Measurements from ENCODE around the gene SPATS2L.

The SPATS2L gene

GRCh38 chr2:200302940-200303727, 3.4 kb upstream of the SPATS2L start:
- Histone ChIP-seq H3K4me1 (ENCODE audit: insufficient read depth, low read length) (peaks cover 14% of the 10 kb centered on the region), H3K36me3 (ENCODE audit: insufficient read depth, low read length) (no peaks in the 10 kb centered on the region), H3K9ac (ENCODE audit: low read depth, low read length) (no peak overlapping the region), H3K9me3 (ENCODE audit: control insufficient read depth, insufficient read depth, low read length) (no peaks in the 10 kb centered on the region)

- H3K9ac ChIP-seq (ENCODE audit: low read depth, low read length) = peak overlapping the region; percentile 98
- H3K4me1 ChIP-seq (ENCODE audit: insufficient read depth, low read length) = peaks cover 23% of the 10 kb centered on the region
- no peaks in the 10 kb centered on the region for H3K9me3 ChIP-seq (ENCODE audit: control insufficient read depth, insufficient read depth, low read length)
- no peaks in the 10 kb centered on the region for H3K36me3 ChIP-seq (ENCODE audit: insufficient read depth, low read length)
Measured at GRCh38 chr2:200305797-200306195, 697 bp upstream of the SPATS2L start.

GRCh38 chr2:200306931-200307723, 634 bp downstream of the SPATS2L start:
- H3K4me1 ChIP-seq (ENCODE audit: insufficient read depth, low read length) = peaks cover 37% of the 10 kb centered on the region
- no peaks in the 10 kb centered on the region for H3K36me3 ChIP-seq (ENCODE audit: insufficient read depth, low read length)
- H3K9me3 ChIP-seq (ENCODE audit: control insufficient read depth, insufficient read depth, low read length) = no peaks in the 10 kb centered on the region
- H3K9ac ChIP-seq (ENCODE audit: low read depth, low read length) = peak overlapping the region; percentile 98

DNA sequence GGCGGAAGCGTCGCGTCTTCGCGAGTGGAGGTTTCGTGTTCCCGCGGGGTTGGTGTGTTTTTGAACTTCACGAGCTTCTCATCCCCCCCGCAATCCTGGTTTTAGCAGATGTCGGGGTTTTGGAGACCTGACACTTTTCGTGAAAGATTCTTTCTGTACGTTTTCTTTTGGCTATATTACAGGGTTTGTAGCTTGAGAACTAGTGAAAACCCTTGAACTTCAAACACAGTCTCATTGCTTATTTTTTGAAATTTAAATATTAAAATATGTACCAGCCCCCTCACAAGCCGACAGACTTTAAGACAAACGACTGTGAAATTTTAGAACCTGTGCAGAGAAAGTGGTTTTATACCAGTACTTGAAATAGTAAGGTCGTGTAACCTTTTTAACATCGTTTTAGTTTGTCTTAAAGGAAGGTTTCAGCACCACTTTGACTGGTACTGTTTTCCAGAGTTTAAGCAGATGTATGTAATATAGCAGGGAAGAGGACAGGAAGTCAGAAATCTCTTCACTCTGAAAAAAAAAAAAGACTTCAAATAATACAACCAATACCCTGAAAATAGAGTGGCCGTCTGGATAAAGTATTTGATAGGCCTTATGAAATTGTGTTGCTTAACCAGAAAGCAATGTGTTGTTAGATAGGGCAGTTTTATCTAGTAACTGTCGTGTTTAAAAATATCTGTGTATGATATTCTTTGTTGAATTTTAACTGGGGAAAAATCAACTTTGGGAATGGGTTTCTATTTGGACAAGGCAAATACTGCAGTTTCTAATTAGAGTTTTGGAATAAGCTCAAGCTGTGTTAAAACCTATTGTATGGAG, 1.4 kb downstream of the SPATS2L start:
- peaks cover 42% of the 10 kb centered on the region for H3K4me1 ChIP-seq (ENCODE audit: insufficient read depth, low read length)
- H3K9ac ChIP-seq (ENCODE audit: low read depth, low read length) = peak overlapping the region; percentile 98
- H3K9me3 ChIP-seq (ENCODE audit: control insufficient read depth, insufficient read depth, low read length) = no peaks in the 10 kb centered on the region
- H3K36me3 ChIP-seq (ENCODE audit: insufficient read depth, low read length) = no peaks in the 10 kb centered on the region

- peak overlapping the region; percentile 98 for H3K9ac ChIP-seq (ENCODE audit: low read depth, low read length)
- H3K4me1 ChIP-seq (ENCODE audit: insufficient read depth, low read length) = peaks cover 43% of the 10 kb centered on the region
Measured at GRCh38 chr2:200308546-200309295, 2.2 kb downstream of the SPATS2L start.

DNA sequence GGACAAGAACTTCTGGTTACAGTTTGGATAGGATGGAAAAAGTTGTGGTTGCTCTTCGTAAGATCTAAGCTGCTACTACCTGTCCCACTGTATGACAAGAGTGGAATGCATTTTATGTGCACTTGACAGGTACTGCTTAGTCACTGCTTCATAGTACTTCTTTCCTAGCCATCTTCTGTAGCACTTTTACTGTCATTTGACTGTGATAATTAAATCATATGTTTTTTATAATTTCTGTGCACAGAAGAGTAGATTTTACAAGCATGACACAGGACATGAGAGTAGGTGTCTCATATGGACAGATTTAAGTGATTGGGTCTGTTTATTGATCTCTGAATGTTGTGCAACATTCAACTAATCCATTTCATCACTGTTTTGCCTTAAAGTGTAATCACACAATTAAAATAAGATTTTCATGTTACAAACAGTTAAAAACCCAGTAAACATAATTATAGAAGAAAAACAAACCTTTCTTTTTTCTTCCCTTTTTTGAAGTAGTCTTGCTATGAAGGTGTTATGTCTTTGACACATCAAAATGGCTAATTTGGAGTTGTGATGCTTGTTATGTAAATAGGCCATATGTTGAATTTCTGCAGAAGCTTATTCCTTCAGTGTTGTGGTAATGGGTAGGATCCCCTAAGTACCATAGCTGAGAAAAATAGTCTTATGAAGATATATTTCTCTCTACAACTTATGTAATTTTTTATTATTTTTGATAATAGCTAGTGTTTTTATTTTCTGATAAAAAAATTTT, 3.0 kb downstream of the SPATS2L start:
- Histone ChIP-seq H3K9me3 (ENCODE audit: control insufficient read depth, insufficient read depth, low read length) (no peaks in the 10 kb centered on the region), H3K4me1 (ENCODE audit: insufficient read depth, low read length) (peaks cover 50% of the 10 kb centered on the region), H3K36me3 (ENCODE audit: insufficient read depth, low read length) (no peaks in the 10 kb centered on the region), H3K9ac (ENCODE audit: low read depth, low read length) (peak overlapping the region; percentile 98)

More at GRCh38 chr2:200308546-200309295, 2.2 kb downstream of the SPATS2L start:
- H3K9me3 ChIP-seq (ENCODE audit: control insufficient read depth, insufficient read depth, low read length) = no peaks in the 10 kb centered on the region
- no peaks in the 10 kb centered on the region for H3K36me3 ChIP-seq (ENCODE audit: insufficient read depth, low read length)

DNA sequence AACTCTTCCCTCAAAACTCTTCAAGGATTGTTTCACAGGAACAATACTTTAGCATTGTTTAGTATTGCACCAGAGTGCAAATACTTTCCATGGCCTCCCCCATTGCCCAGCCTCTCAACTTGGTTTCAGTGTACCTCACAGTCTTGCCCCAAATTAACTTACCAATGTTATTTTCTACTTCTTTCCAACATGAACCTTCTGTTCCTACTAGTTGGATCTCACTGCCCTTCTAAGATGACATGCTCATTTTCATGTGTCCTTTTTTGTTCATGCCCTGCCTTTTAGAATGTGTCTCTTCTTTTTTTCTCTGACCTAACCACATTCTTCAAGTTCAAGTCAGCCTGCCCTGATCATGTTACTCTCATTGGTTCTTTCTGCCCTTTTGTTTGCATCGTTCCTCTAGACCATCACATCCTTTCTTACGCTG, 4.1 kb downstream of the SPATS2L start:
- Histone ChIP-seq H3K9ac (ENCODE audit: low read depth, low read length) (peak overlapping the region; percentile 29; the same call in 1 of the 2 replicates), H3K4me1 (ENCODE audit: insufficient read depth, low read length) (peaks cover 55% of the 10 kb centered on the region), H3K9me3 (ENCODE audit: control insufficient read depth, insufficient read depth, low read length) (no peaks in the 10 kb centered on the region), H3K36me3 (ENCODE audit: insufficient read depth, low read length) (peaks cover 5% of the 10 kb centered on the region; the same call in 1 of the 2 replicates)

GRCh38 chr2:200311139-200311538, 4.6 kb downstream of the SPATS2L start:
- peaks cover 5% of the 10 kb centered on the region; the same call in 1 of the 2 replicates for H3K36me3 ChIP-seq (ENCODE audit: insufficient read depth, low read length)
- H3K4me1 ChIP-seq (ENCODE audit: insufficient read depth, low read length) = peaks cover 61% of the 10 kb centered on the region
- H3K9me3 ChIP-seq (ENCODE audit: control insufficient read depth, insufficient read depth, low read length) = no peaks in the 10 kb centered on the region
- no peak overlapping the region for H3K9ac ChIP-seq (ENCODE audit: low read depth, low read length)

GRCh38 chr2:200314976-200315567, 8.6 kb downstream of the SPATS2L start:
- Histone ChIP-seq H3K36me3 (ENCODE audit: insufficient read depth, low read length) (peaks cover 5% of the 10 kb centered on the region; the same call in 1 of the 2 replicates), H3K9me3 (ENCODE audit: control insufficient read depth, insufficient read depth, low read length) (no peaks in the 10 kb centered on the region), H3K4me1 (ENCODE audit: insufficient read depth, low read length) (peaks cover 95% of the 10 kb centered on the region), H3K9ac (ENCODE audit: low read depth, low read length) (no peak overlapping the region)

DNA sequence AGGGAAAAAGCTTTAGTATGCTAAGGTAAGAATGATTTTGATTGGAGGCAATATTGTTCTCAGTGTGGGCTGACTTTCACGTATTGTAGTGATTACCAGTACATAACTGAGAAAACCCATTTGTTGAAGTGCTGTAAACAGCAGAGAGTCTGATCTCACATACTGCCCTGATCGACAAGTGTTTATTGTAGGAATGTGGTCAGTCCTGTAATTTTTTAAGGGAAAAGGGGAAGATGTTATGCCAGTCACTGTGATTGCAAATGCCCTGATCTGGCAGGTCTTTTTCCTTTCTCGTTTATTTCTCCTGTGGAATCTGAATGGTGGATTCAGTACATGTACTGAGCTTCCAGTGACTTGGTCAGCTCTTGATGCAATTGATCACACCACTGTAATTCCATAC, 11.5 kb downstream of the SPATS2L start:
- no peak overlapping the region for H3K9ac ChIP-seq (ENCODE audit: low read depth, low read length)
- peaks cover 7% of the 10 kb centered on the region; the same call in 1 of the 2 replicates for H3K36me3 ChIP-seq (ENCODE audit: insufficient read depth, low read length)
- peaks cover 85% of the 10 kb centered on the region for H3K4me1 ChIP-seq (ENCODE audit: insufficient read depth, low read length)
- no peaks in the 10 kb centered on the region for H3K9me3 ChIP-seq (ENCODE audit: control insufficient read depth, insufficient read depth, low read length)

- H3K9ac ChIP-seq (ENCODE audit: low read depth, low read length) = no peak overlapping the region
Measured at GRCh38 chr2:200318940-200319435, 12.5 kb downstream of the SPATS2L start.

GRCh38 chr2:200319548-200320337, 13.2 kb downstream of the SPATS2L start:
- Histone ChIP-seq H3K36me3 (ENCODE audit: insufficient read depth, low read length) (peaks cover 7% of the 10 kb centered on the region; the same call in 1 of the 2 replicates), H3K4me1 (ENCODE audit: insufficient read depth, low read length) (peaks cover 85% of the 10 kb centered on the region), H3K9me3 (ENCODE audit: control insufficient read depth, insufficient read depth, low read length) (no peaks in the 10 kb centered on the region), H3K9ac (ENCODE audit: low read depth, low read length) (no peak overlapping the region)

More at GRCh38 chr2:200318940-200319435, 12.5 kb downstream of the SPATS2L start:
- Histone ChIP-seq H3K4me1 (ENCODE audit: insufficient read depth, low read length) (peaks cover 85% of the 10 kb centered on the region), H3K36me3 (ENCODE audit: insufficient read depth, low read length) (peaks cover 7% of the 10 kb centered on the region; the same call in 1 of the 2 replicates), H3K9me3 (ENCODE audit: control insufficient read depth, insufficient read depth, low read length) (no peaks in the 10 kb centered on the region)
